Upper lobe of left lung (tissue), 6 donors: Measurements from ENCODE around the gene INTS12. TPM values are rescaled to one million over a fixed set of nuclear protein-coding genes. Genes with fewer than 3 reads are reported as not detected.

Experiments
- ATAC-seq, 2 donors: fragments of 200-7000 bp; cut with Tn5 transposase; one replicate each; pipeline ENCODE4 v1.9.1; 2022; ENCODE audit warnings: mild to moderate bottlenecking in 2 of 2, moderate library complexity in 2 of 2; ENCODE audit not compliant: low FRiP score in 2 of 2
- DNase-seq, 2 donors: peaks; one replicate each; pipeline ENCODE4 v3.0.0-alpha.2; 2019 to 2020
- H3K27ac ChIP-seq, 4 donors: fragments of 200-600 bp; sonication (generic); one replicate each; pipeline ENCODE4 v1.5.1; 2016 to 2019
- H3K27me3 ChIP-seq, 4 donors: fragments of 200-600 bp; sonication (generic); one replicate each; pipeline ENCODE4 v1.5.1; 2017 to 2019
- H3K36me3 ChIP-seq, 4 donors: fragments of 200-600 bp; sonication (generic); one replicate each; pipeline ENCODE4 v1.5.1; 2016 to 2019
- H3K4me1 ChIP-seq, 4 donors: fragments of 200-600 bp; sonication (generic); one replicate each; pipeline ENCODE4 v1.5.1; 2018 to 2019
- H3K4me3 ChIP-seq, 4 donors: fragments of 200-600 bp; sonication (generic); one replicate each; pipeline ENCODE4 v1.5.1; 2017 to 2019; ENCODE audit warnings: mild to moderate bottlenecking in 2 of 4, moderate library complexity in 1 of 4
- H3K9me3 ChIP-seq, 4 donors: fragments of 200-600 bp; sonication (generic); one replicate each; pipeline ENCODE4 v1.5.1; 2018 to 2019
- EP300 ChIP-seq, 4 donors: sonication (generic); formaldehyde crosslinking; IDR thresholded peaks; one replicate each; pipeline ENCODE4 v1.5.1; 2017; ENCODE audit warnings: antibody characterized with exemption in 4 of 4, control low read depth in 2 of 4
- POLR2A ChIP-seq, 4 donors: fragments of 450-650 bp; IDR thresholded peaks; one replicate each; pipeline ENCODE4 v1.5.1; 2016 to 2017; ENCODE audit warnings: antibody characterized with exemption in 4 of 4, mild to moderate bottlenecking in 2 of 4
- POLR2AphosphoS5 ChIP-seq, 2 donors: sonication (generic); formaldehyde crosslinking; IDR thresholded peaks; one replicate each; pipeline ENCODE4 v1.5.1; 2017; ENCODE audit warnings: antibody characterized with exemption in 2 of 2
- WGBS, 2 donors: methylation state at CpG; one replicate each; pipeline ENCODE4 v1.1.5; 2017 to 2018; 5-methylcytosine and 5-hydroxymethylcytosine counted together
- total RNA-seq, 6 donors: library from RNA; depleted of rRNA in 4 of 6; stranded (reverse); fragments of >200 nt in 4 of 6; gene quantifications; one replicate each; pipeline versions ENCODE4 v1.1.0 to v1.2.1, GENCODE V29; 2016 to 2021
- TF ChIP-seq, protein P1 (sequence below), 6 experiments: fragments of 450-650 bp in 4 of 6; fragments of 200-600 bp in 2 of 6; sonication (generic) in 2 of 6; IDR thresholded peaks; one replicate each; pipeline ENCODE4 v1.5.1; 2016 to 2019; ENCODE audit warnings: antibody characterized with exemption in 6 of 6
- donor health status: DM: no; HTN: no; CAD: no; lungs with moderate emphysema.
- donor health status: DM: no; HTN: yes; CAD: no; lungs with severe emphysema.

Gene INTS12
- total RNA-seq, 6 donors from 2014 or later: 8.9 to 38.1 (median 15.3) TPM

DNA sequence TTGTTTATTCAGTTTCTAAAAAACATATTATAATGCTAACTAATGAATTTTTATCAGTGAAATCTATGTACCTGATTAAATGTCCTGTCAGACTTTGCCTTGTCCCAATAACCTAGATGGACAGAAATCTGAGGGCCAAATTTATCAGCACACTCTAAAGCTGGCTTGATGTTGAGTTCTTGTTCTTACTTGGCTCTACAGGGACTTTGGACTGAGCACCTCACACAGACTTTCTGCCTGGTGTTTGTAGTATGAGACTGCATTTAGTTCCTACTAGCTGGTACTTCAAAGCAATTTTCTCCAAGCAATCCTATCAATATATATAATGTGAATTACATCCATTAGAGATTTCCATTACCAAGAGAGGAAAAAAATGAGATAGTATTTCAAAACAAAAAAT is 37.8 kb downstream of the INTS12 start:
- DNase-seq (no peak), ATAC-seq (no peak)
- no peaks in the 10 kb centered on the region for H3K27me3 ChIP-seq
- no peaks in the 10 kb centered on the region for H3K9me3 ChIP-seq
- no peaks in the 10 kb centered on the region for H3K36me3 ChIP-seq
- H3K4me1 ChIP-seq: no peaks in the 10 kb centered on the region
- H3K27ac ChIP-seq: no peak overlapping the region
- TF ChIP-seq, protein P1, sequence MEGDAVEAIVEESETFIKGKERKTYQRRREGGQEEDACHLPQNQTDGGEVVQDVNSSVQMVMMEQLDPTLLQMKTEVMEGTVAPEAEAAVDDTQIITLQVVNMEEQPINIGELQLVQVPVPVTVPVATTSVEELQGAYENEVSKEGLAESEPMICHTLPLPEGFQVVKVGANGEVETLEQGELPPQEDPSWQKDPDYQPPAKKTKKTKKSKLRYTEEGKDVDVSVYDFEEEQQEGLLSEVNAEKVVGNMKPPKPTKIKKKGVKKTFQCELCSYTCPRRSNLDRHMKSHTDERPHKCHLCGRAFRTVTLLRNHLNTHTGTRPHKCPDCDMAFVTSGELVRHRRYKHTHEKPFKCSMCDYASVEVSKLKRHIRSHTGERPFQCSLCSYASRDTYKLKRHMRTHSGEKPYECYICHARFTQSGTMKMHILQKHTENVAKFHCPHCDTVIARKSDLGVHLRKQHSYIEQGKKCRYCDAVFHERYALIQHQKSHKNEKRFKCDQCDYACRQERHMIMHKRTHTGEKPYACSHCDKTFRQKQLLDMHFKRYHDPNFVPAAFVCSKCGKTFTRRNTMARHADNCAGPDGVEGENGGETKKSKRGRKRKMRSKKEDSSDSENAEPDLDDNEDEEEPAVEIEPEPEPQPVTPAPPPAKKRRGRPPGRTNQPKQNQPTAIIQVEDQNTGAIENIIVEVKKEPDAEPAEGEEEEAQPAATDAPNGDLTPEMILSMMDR (IDR thresholded peaks at IDR 0.05): no peak
- TF ChIP-seq EP300 (IDR thresholded peaks at IDR 0.05) (no peak), POLR2AphosphoS5 (IDR thresholded peaks at IDR 0.05) (no peak), POLR2A (IDR thresholded peaks at IDR 0.05) (no peak)
- no peak overlapping the region for H3K4me3 ChIP-seq

DNA sequence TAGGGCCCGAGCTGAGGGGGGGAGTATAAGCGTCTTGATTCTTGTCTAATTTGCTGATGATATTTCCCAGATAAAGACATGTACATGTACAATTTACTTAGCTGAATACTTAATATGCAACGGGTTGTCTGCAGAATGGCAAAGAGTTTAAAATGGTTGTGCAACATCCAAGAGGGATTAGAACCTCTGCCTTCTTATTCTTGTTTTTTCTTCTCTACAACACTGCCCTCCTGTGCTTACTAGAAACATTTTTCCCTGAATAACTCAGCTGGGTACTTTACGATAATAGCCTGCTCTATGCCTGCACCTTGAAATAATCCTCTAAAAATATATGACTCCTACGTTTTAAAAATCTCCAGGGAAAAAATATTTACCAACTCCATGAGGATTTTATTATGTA is 41.8 kb downstream of the INTS12 start:
- ATAC-seq (peak in 1 of 2 donors; percentile 60), DNase-seq (no peak)
- H3K36me3 ChIP-seq: no peaks in the 10 kb centered on the region
- peaks cover 0 to 7% (median 0%) of the 10 kb centered on the region in 4 donors for H3K4me1 ChIP-seq
- no peak overlapping the region for H3K4me3 ChIP-seq
- TF ChIP-seq EP300 (IDR thresholded peaks at IDR 0.05): no peak
- TF ChIP-seq, protein P1 (IDR thresholded peaks at IDR 0.05): peak in 4 of 6 experiments; percentile 21 to 46 (median 28)
- no peak for TF ChIP-seq POLR2AphosphoS5 (IDR thresholded peaks at IDR 0.05)
- H3K27ac ChIP-seq: no peak overlapping the region
- no peaks in the 10 kb centered on the region for H3K9me3 ChIP-seq
- WGBS, 2 donors: 33 to 49% methylated on average over 5 of the region's 5 CpGs
- no peaks in the 10 kb centered on the region for H3K27me3 ChIP-seq

DNA sequence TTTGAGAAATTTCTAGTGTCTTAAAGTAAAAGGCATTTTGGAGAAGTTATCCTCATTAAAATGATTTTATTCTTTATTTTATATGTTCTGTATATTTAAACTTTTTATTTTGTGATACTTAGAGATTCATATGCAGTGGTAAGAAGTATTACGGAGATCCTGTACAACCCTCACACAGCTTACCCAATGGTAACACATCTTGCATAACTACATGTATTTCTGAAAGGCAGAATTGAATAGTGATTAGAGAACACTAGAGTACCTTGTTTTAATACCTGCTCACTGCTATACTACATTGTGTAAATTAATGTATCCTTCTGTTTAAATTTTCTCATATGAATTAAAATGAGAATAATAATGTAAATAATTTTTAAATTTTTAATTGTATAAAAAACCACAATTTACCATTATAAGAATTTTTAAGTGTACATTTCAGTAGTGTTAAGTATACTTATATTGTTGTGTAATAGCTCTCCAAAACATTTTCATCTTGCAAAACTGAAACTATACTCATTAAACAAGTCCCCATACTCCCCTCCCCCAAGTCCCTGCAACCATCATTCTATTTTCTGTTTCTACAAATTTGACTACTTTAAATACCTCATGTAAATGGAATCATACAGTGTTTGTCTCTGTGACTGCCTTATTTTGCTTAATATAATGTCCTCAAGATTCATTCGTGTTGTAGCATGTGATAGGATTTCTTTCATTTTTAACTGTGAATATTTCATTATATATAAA is 45.4 kb downstream of the INTS12 start:
- 60 to 70% methylated on average over 2 of the region's 2 CpGs for WGBS, 2 donors
- Histone ChIP-seq H3K27ac (no peak overlapping the region), H3K27me3 (no peaks in the 10 kb centered on the region), H3K36me3 (no peaks in the 10 kb centered on the region), H3K9me3 (no peaks in the 10 kb centered on the region), H3K4me3 (no peak overlapping the region), H3K4me1 (peaks cover 0 to 9% (median 0%) of the 10 kb centered on the region in 4 donors)
- TF ChIP-seq EP300 (IDR thresholded peaks at IDR 0.05): no peak
- no peak for TF ChIP-seq POLR2AphosphoS5 (IDR thresholded peaks at IDR 0.05)
- no peak for TF ChIP-seq POLR2A (IDR thresholded peaks at IDR 0.05)
- TF ChIP-seq, protein P1 (IDR thresholded peaks at IDR 0.05): no peak
- DNase-seq: no peak
- ATAC-seq: no peak

DNA sequence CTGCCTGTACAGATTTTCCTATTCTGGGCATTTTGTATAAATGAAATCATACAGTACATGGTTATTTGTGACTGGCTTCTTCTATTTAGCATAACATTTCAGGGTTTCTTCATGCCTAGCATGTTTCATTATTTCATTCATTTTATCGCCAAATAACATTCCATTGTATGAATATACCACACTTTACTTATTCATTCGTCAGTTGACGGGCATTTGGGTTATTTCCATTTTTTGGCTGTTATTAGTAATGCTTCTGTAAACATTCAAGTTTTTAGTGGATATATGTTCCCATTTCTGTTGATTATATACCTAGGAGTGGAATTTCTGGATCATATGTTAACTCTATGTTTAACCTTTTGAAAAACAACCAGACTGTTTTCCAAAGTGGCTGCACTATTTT is 47.5 kb downstream of the INTS12 start:
- no peak overlapping the region for H3K4me3 ChIP-seq
- H3K9me3 ChIP-seq: no peaks in the 10 kb centered on the region
- DNase-seq (no peak), ATAC-seq (no peak)
- TF ChIP-seq, protein P1 (IDR thresholded peaks at IDR 0.05): no peak
- TF ChIP-seq POLR2AphosphoS5 (IDR thresholded peaks at IDR 0.05) (no peak), POLR2A (IDR thresholded peaks at IDR 0.05) (no peak), EP300 (IDR thresholded peaks at IDR 0.05) (no peak)
- H3K36me3 ChIP-seq: no peaks in the 10 kb centered on the region
- peaks cover 0 to 9% (median 0%) of the 10 kb centered on the region in 4 donors for H3K4me1 ChIP-seq
- WGBS, 2 donors: 93 to 96% methylated on average over 3 of the region's 3 CpGs
- H3K27ac ChIP-seq: no peak overlapping the region
- H3K27me3 ChIP-seq: no peaks in the 10 kb centered on the region

DNA sequence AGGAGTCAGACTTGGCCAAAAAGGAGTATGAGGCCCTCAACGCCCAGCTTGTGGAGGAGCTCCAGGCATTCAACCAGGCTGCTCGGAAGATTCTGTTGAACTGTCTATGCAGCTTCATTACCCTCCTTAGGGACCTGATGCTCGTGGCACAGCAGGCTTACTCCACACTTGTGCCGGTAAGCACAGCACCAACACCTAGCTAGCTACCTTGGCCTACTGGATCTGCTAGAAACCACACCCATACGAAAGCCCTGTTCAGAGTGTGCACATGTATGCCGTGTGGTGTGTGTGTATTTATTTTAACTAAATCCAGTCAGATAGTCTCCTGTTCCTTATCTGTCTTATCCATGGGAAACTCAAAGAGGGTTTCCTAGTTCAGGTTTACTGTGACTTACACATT is 49.3 kb downstream of the INTS12 start:
- Histone ChIP-seq H3K36me3 (no peaks in the 10 kb centered on the region), H3K27ac (no peak overlapping the region), H3K4me3 (no peak overlapping the region), H3K9me3 (no peaks in the 10 kb centered on the region), H3K27me3 (no peaks in the 10 kb centered on the region), H3K4me1 (peaks cover 0 to 9% (median 0%) of the 10 kb centered on the region in 4 donors)
- 83 to 88% methylated on average over 5 to 6 of the region's 6 CpGs for WGBS, 2 donors
- ATAC-seq: no peak
- no peak for DNase-seq
- TF ChIP-seq POLR2AphosphoS5 (IDR thresholded peaks at IDR 0.05) (no peak), POLR2A (IDR thresholded peaks at IDR 0.05) (no peak), EP300 (IDR thresholded peaks at IDR 0.05) (no peak)
- TF ChIP-seq, protein P1 (IDR thresholded peaks at IDR 0.05): no peak
